Common myeloid progenitor, CD34-positive (primary cell): Measurements from ENCODE around the gene B3GNT3.

Source experiments
- CTCF ChIA-PET: fragments of 350-600 bp; sonication (Branson Sonifier 250); formaldehyde crosslinking; loops from one replicate; lab custom pipeline; 2021; ENCODE audit warnings: antibody characterized with exemption; lab: Charles Lee
- POLR2A ChIA-PET: fragments of 350-600 bp; sonication (Branson Sonifier 250); formaldehyde crosslinking; loops from one replicate; lab custom pipeline; 2021; ENCODE audit warnings: antibody characterized with exemption; lab: Charles Lee
- DNase-seq, 3 donors: peaks; one replicate each; pipeline versions ENCODE4 v3.0.0 to v3.0.0-alpha.2; 2013
- H3K27ac ChIP-seq, 2 experiments: 1 replicate in 1 of 2; 2 replicates in 1 of 2; pipeline ENCODE4 v1.7.0; 2013; ENCODE audit warnings: inconsistent platforms in 2 of 2, low read length in 2 of 2, mild to moderate bottlenecking in 2 of 2, low read depth in 1 of 2, moderate library complexity in 1 of 2; ENCODE audit not compliant: severe bottlenecking in 2 of 2, insufficient read depth in 1 of 2, poor library complexity in 1 of 2
- H3K27me3 ChIP-seq, 5 experiments: replicated peaks in 2 of 5; 1 replicate in 3 of 5; 2 replicates in 2 of 5; pipeline versions ENCODE4 v1.6.1 to v1.7.0; 2013; ENCODE audit warnings: low read length in 4 of 5, mild to moderate bottlenecking in 2 of 5, moderate library complexity in 2 of 5, inconsistent platforms in 1 of 5; ENCODE audit not compliant: insufficient read depth in 5 of 5, control insufficient read depth in 4 of 5
- H3K36me3 ChIP-seq, 4 experiments: 1 replicate in 2 of 4; 2 replicates in 2 of 4; pipeline versions ENCODE4 v1.6.1 to v1.7.0; 2013; ENCODE audit warnings: low read length in 3 of 4, control low read depth in 1 of 4, mild to moderate bottlenecking in 1 of 4; ENCODE audit not compliant: control insufficient read depth in 4 of 4, insufficient read depth in 4 of 4
- H3K4me1 ChIP-seq, 4 experiments: 1 replicate in 3 of 4; 2 replicates in 1 of 4; pipeline versions ENCODE4 v1.6.1 to v1.7.1; 2013; ENCODE audit warnings: low read length in 3 of 4, mild to moderate bottlenecking in 3 of 4, control low read depth in 1 of 4, inconsistent platforms in 1 of 4, moderate library complexity in 1 of 4; ENCODE audit not compliant: control insufficient read depth in 4 of 4, insufficient read depth in 4 of 4; ENCODE audit errors: control extremely low read depth in 1 of 4
- H3K4me3 ChIP-seq, 7 experiments: 1 replicate in 4 of 7; 2 replicates in 3 of 7; pipeline versions ENCODE4 v1.5.1 to v1.7.0; 2013; ENCODE audit warnings: mild to moderate bottlenecking in 7 of 7, low read length in 6 of 7, moderate library complexity in 6 of 7, inconsistent platforms in 2 of 7, low read depth in 2 of 7, control low read depth in 1 of 7; ENCODE audit not compliant: insufficient read depth in 4 of 7, control insufficient read depth in 1 of 7; ENCODE audit errors: extremely low read depth in 1 of 7
- H3K9me3 ChIP-seq, 5 experiments: 1 replicate in 4 of 5; 2 replicates in 1 of 5; pipeline versions ENCODE4 v1.6.1 to v1.7.1; 2013; ENCODE audit warnings: low read length in 4 of 5, mild to moderate bottlenecking in 2 of 5, inconsistent platforms in 1 of 5, low read depth in 1 of 5, moderate library complexity in 1 of 5; ENCODE audit not compliant: control insufficient read depth in 4 of 5, insufficient read depth in 2 of 5; ENCODE audit errors: control extremely low read depth in 1 of 5
- WGBS: methylation state at CpG from one replicate; pipeline ENCODE4 v1.1.5; 2013; ENCODE audit not compliant: insufficient coverage; 5-methylcytosine and 5-hydroxymethylcytosine counted together

Gene B3GNT3

DNA sequence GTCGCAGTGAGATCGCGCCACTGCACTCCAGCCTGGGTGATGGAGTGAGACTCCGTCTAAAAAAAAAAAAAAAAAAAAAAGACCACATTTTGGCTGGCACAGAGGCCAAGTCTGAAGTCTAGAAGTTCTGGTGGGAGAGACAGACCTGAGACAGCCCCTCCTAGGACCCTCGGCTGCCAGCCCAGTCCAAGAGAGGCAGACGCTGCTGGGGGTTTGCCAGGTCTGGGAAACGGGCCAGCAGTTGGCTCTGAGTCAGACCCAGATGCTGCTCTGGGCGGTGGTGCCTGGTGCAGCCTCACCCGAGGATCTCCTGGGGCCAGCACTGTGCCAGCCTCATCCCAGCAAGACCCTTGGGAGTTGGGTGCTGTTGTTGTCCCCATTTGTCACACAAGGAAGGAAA lies 37.8 kb upstream of the B3GNT3 start:
- Histone ChIP-seq H3K9me3 (no peaks in the 10 kb centered on the region), H3K27ac (no peak overlapping the region), H3K27me3 (no peaks in the 10 kb centered on the region), H3K4me3 (no peak overlapping the region), H3K4me1 (peaks cover 0 to 29% (median 22%) of the 10 kb centered on the region in 4 experiments), H3K36me3 (peaks cover 2 to 20% (median 17%) of the 10 kb centered on the region in 4 experiments)
- CTCF ChIA-PET = interaction anchor here (1.7 kb wide), 1 partner anchor 9 kb away, joined by 7 read pairs; no protein-coding TSS in a partner anchor
- no peak for DNase-seq
- POLR2A ChIA-PET = no interaction called here
- 60% methylated on average over 9 of the region's 9 CpGs for WGBS

DNA sequence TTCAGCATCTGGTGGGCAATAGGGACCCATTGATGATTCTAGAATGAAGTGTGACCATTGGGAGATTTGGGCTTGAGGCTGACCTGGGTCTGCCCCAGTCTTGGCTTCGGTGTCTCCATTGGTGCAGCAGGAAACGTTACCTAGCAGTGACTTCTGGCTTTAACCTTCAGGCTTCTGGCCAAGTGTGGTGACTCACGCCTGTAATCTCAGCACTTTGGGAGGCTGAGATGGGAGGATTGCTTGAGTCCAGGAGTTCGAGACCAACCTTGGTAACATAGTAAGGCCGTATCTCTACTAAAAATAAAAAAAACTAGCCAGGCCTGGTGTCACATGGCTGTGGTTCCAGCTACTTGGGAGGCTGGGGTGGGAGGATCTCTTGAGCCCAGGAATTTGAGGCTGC lies 36.4 kb upstream of the B3GNT3 start:
- no peak overlapping the region for H3K4me3 ChIP-seq
- no peaks in the 10 kb centered on the region for H3K9me3 ChIP-seq
- H3K27me3 ChIP-seq = no peaks in the 10 kb centered on the region
- peaks cover 0 to 24% (median 21%) of the 10 kb centered on the region in 4 experiments for H3K4me1 ChIP-seq
- ChIA-PET POLR2A (no interaction called here), CTCF (interaction anchor here (0.6 to 1.7 kb wide), 4 partner anchors 8 to 460 kb away, joined by 3 to 7 read pairs (median 3); no protein-coding TSS in a partner anchor)
- 95% methylated on average over 5 of the region's 5 CpGs for WGBS
- no peak for DNase-seq
- H3K36me3 ChIP-seq = peaks cover 5 to 26% (median 20%) of the 10 kb centered on the region in 4 experiments
- H3K27ac ChIP-seq = no peak overlapping the region

DNA sequence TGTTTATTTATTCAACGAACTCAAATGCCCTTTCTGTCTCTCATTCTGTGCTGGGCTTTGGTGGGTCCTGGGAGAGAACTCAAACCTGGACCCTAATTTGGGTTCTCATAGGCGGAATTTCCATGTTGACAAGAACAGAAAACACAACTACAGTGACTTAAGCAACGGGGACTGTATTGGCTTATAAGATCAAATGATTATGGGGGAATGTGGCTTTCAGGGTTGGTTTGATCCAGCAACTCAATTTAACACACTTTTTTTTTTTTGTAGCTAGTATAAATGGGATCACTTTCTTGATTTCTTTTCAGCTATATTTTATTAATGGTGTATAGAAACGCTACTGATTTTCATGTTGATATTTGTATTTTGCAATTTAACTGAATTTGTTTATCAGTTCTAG lies 33.8 kb upstream of the B3GNT3 start:
- no peak overlapping the region for H3K4me3 ChIP-seq
- no peak for DNase-seq
- WGBS = 100% methylated on average over 2 of the region's 4 CpGs
- no peak overlapping the region for H3K27ac ChIP-seq
- ChIA-PET POLR2A (no interaction called here), CTCF (interaction anchor here (1.1 to 8.3 kb wide), 4 partner anchors 9 to 98 kb away, joined by 3 to 103 read pairs (median 4); partner anchors contain the start of gene RPL18A)
- no peaks in the 10 kb centered on the region for H3K27me3 ChIP-seq
- H3K36me3 ChIP-seq = peaks cover 3 to 24% (median 14%) of the 10 kb centered on the region in 4 experiments
- peaks cover 0 to 13% (median 12%) of the 10 kb centered on the region in 4 experiments for H3K4me1 ChIP-seq
- no peaks in the 10 kb centered on the region for H3K9me3 ChIP-seq

DNA sequence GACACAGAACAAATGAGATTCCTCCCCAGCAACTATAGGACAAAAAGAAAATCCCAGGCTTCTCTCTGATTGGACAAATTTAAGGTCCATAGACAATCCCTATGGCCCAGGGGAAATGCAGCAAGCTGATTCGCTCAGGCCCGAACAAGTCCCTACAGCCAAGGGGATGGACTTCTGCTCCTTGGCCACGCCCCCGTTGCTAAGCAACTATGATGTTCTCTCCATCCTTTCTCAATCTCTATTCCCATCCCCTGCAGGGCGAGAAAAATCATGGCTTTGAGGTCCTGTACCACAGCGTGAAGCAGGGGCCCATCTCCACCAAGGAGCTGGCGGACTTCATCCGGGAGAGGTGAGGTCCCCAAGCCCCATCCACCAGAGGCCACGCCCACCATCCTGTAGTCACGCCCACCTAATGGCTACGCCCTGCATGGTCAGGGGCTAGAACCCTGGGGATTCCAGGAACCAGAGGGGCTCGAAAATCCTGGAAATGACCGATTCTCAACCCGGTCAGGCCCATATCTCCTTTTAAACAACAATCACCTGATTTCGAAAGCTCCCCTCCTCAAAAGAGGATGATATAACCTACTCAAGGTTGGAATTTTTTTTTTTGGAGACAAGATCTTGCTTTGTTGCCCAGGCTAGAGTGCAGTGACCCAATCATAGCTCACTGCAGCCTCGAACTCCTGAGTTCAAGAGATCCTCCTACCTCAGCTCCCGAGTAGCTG lies 32.3 kb upstream of the B3GNT3 start:
- ChIA-PET CTCF (interaction anchor here (0.6 to 8.3 kb wide), 5 partner anchors 8 to 60 kb away, joined by 3 to 103 read pairs (median 11); partner anchors contain the start of gene FCHO1), POLR2A (interaction anchor here (0.6 kb wide), 1 partner anchor 46 kb away, joined by 3 read pairs; no protein-coding TSS in a partner anchor)
- H3K27me3 ChIP-seq = no peaks in the 10 kb centered on the region
- 98% methylated on average over 16 of the region's 17 CpGs for WGBS
- DNase-seq = peak in 2 of 3 donors; percentile 61 to 71
- no peak overlapping the region for H3K4me3 ChIP-seq
- H3K4me1 ChIP-seq = peaks cover 0 to 17% (median 16%) of the 10 kb centered on the region in 4 experiments
- no peak overlapping the region for H3K27ac ChIP-seq
- H3K9me3 ChIP-seq = no peaks in the 10 kb centered on the region
- peaks cover 3 to 25% (median 12%) of the 10 kb centered on the region in 4 experiments for H3K36me3 ChIP-seq

DNA sequence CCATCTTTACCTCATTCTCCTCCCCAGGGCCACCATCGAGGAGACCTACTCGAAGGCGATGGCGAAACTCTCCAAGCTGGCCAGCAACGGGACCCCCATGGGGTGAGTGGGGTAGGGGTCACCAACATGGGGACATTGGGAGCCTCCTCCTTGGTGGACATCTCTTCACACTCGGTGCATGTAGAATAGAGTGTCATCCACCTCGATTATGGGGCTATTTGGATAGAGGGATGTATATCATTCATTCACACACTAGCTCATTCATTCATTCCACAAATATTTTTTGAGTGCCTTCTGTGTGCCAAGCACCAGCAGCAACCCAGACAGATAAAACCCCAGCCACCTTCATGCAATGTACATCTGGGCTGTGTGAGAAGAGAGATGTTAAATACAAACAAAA lies 30.6 kb upstream of the B3GNT3 start:
- CTCF ChIA-PET = interaction anchor here (0.8 to 8.3 kb wide), 8 partner anchors 10 to 92 kb away, joined by 3 to 103 read pairs (median 4); partner anchors contain the start of gene FCHO1

DNA sequence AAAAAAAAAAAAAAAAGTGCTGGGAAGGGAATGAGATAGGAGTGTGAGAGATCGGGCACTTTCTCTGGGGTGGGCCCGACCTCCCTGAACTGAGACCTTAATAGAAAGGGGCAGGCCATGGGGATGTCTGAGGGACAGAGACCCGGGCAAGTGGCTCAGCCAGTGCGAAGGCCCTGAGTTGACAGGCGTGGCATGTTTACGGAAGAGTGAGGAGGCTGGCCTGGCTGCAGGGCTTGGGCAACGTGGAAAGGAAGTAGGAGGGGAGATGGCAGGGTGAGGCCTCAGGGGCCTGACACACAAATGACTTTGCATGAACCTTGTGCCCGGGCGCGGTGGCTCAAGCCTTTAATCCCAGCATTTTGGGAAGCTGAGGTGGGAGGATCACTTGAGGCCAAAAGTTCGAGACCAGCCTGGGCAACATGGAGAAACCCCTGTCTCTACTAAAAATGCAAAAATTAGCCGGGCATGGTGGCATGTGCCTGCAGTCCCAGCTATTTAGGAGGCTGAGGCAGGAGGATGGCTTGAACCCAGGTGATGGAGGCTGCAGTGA lies 29.8 kb upstream of the B3GNT3 start:
- ChIA-PET CTCF (interaction anchor here (2.4 to 8.3 kb wide), 4 partner anchors 11 to 62 kb away, joined by 11 to 103 read pairs (median 14); partner anchors contain the start of gene FCHO1), POLR2A (no interaction called here)
- peak; percentile 68 to 84 (median 81) for DNase-seq
- no peaks in the 10 kb centered on the region for H3K9me3 ChIP-seq
- WGBS = 7% methylated on average over 9 of the region's 12 CpGs
- H3K4me1 ChIP-seq = peaks cover 0 to 17% (median 16%) of the 10 kb centered on the region in 4 experiments
- H3K36me3 ChIP-seq = peaks cover 5 to 29% (median 13%) of the 10 kb centered on the region in 4 experiments
- H3K4me3 ChIP-seq = no peak overlapping the region
- H3K27ac ChIP-seq = peak overlapping the region in 1 of 2 experiments; percentile 19
- no peaks in the 10 kb centered on the region for H3K27me3 ChIP-seq

More for the DNA sequence above, 30.6 kb upstream of the B3GNT3 start:
- Histone ChIP-seq H3K9me3 (no peaks in the 10 kb centered on the region), H3K4me3 (no peak overlapping the region), H3K27me3 (no peaks in the 10 kb centered on the region), H3K36me3 (peaks cover 3 to 24% (median 11%) of the 10 kb centered on the region in 4 experiments), H3K4me1 (peaks cover 0 to 17% (median 16%) of the 10 kb centered on the region in 4 experiments), H3K27ac (no peak overlapping the region)
- POLR2A ChIA-PET = no interaction called here
- 94% methylated on average over 3 of the region's 7 CpGs for WGBS
- DNase-seq = no peak
